ENCODE results near the gene ZSWIM8.

DNA sequence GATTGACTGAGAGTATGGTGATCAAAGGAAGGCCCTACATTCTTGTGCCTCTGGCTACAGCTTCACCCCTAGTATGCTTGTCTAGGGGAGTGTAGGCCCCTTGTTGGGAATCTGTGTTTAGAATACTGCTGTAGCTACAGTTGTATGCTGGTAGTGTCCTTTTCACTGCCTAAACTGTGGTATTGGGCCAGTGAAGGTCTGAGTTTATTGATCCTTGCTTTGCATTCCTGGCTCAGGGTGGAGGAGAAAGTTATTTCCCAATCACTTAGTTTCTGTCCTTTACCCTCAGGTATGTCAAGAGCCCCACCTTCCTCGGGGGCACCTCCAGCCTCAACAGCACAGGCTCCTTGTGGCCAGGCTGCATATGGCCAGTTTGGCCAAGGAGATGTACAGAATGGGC is 34.6 kb upstream of the ZSWIM8 start:
- TF ChIP-seq, protein P1, sequence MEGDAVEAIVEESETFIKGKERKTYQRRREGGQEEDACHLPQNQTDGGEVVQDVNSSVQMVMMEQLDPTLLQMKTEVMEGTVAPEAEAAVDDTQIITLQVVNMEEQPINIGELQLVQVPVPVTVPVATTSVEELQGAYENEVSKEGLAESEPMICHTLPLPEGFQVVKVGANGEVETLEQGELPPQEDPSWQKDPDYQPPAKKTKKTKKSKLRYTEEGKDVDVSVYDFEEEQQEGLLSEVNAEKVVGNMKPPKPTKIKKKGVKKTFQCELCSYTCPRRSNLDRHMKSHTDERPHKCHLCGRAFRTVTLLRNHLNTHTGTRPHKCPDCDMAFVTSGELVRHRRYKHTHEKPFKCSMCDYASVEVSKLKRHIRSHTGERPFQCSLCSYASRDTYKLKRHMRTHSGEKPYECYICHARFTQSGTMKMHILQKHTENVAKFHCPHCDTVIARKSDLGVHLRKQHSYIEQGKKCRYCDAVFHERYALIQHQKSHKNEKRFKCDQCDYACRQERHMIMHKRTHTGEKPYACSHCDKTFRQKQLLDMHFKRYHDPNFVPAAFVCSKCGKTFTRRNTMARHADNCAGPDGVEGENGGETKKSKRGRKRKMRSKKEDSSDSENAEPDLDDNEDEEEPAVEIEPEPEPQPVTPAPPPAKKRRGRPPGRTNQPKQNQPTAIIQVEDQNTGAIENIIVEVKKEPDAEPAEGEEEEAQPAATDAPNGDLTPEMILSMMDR (IDR thresholded peaks at IDR 0.05), result no peak
- no peak for TF ChIP-seq ZFX (IDR thresholded peaks at IDR 0.05; ENCODE audit: borderline replicate concordance)
